Astrocyte of the hippocampus (primary cell): ENCODE data around the gene MATR3.
A peak's percentile ranks its signal among the peaks of the same experiment; 100 is the strongest.
"Not testable (repeated sequence)": the region's sequence is repeated elsewhere in the genome, so short reads cannot be mapped to it uniquely, and the experiment has no call there.

ENCODE experiments used
- DNase-seq: peaks from one replicate; pipeline ENCODE4 v3.0.0; 2011; ENCODE audit warnings: low read depth, low spot score

MATR3 gene, protein sequence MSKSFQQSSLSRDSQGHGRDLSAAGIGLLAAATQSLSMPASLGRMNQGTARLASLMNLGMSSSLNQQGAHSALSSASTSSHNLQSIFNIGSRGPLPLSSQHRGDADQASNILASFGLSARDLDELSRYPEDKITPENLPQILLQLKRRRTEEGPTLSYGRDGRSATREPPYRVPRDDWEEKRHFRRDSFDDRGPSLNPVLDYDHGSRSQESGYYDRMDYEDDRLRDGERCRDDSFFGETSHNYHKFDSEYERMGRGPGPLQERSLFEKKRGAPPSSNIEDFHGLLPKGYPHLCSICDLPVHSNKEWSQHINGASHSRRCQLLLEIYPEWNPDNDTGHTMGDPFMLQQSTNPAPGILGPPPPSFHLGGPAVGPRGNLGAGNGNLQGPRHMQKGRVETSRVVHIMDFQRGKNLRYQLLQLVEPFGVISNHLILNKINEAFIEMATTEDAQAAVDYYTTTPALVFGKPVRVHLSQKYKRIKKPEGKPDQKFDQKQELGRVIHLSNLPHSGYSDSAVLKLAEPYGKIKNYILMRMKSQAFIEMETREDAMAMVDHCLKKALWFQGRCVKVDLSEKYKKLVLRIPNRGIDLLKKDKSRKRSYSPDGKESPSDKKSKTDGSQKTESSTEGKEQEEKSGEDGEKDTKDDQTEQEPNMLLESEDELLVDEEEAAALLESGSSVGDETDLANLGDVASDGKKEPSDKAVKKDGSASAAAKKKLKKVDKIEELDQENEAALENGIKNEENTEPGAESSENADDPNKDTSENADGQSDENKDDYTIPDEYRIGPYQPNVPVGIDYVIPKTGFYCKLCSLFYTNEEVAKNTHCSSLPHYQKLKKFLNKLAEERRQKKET

GRCh38 chr5:139293507-139294373 is at the start of gene MATR3:
TSS of gene MATR3 (plus strand) at chr5:139293740. CDS start at chr5:139307416, 13,676 bp downstream.
- DNase-seq = peak; percentile 99

- no peak for DNase-seq
Measured at GRCh38 chr5:139245637-139246339, 47.8 kb upstream of the MATR3 start.

GRCh38 chr5:139246394-139246793 is 47.1 kb upstream of the MATR3 start:
- no peak for DNase-seq

DNA sequence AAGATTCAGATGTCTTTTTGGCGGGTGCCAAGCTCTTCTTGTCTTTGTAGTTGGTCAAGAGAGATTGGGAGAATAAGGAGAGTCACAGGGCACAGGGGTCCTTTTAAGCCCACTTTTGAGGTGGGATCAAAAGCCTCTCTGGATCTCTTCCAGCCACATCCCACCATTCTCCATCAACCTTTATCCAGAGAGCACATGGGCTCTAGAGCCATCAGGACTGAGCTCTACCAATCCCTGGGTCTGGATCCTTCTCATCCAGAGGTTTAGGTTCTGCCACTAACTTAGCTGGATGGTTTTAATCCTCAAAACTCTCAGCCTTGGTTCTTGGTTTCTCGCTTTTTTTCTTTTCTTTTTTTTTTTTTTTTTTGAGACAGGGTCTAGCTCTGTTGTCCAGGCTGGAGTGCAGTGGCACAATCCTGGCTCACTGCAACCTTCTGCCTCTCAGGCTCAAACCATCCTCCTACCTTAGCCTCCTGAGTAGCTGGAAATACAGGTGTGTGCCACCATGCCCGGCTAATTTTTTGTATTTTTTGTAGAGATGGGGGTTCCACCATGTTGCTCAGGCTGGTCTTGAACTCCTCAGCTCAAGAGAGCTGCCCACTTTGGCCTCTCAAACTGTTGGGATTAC is 44.6 kb upstream of the MATR3 start:
- DNase-seq = no peak

DNA sequence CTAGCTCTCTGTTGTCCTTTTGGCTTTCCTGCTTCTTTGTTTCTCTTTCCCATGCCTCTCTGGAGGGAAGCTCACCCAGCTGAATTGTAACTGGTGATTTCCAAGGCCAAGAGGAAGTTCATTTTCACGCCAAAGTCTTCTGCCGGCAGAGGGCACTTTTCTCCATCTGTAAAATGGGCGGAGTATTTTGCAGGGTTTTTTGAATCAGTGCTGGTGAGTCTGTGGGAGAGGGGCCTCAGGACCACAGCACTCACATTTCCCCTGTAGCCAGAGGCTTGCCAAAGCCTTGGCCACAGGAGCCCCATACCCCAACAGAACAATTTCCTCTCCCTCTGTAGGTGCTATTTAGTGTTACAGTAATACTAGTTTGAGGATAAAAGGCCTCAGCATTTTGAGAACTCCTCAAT is 42.3 kb upstream of the MATR3 start:
- DNase-seq = no peak

- no peak for DNase-seq
Measured at GRCh38 chr5:139251695-139252288, 41.7 kb upstream of the MATR3 start.

DNA sequence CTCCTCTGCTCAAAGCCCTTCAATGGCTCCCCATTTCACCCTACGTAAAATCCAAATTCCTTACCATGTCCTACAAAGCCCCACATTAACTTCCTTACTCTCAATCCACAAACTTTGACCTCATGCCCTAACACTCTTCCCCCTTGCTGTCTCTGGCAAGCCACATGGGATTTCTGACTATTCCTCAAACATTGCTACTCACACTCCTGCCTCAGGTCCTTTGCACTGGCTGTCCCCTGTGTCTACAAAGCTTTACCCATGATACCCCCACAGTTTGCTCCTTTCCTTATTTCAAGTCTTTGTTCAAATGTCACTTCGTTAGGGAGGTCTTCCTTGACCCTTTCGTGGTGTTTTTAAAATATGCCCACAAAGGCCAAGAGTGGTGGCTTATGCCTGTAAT is 40.4 kb upstream of the MATR3 start:
- no peak for DNase-seq

- no peak for DNase-seq
Measured at GRCh38 chr5:139256820-139257219, 36.7 kb upstream of the MATR3 start.

DNA sequence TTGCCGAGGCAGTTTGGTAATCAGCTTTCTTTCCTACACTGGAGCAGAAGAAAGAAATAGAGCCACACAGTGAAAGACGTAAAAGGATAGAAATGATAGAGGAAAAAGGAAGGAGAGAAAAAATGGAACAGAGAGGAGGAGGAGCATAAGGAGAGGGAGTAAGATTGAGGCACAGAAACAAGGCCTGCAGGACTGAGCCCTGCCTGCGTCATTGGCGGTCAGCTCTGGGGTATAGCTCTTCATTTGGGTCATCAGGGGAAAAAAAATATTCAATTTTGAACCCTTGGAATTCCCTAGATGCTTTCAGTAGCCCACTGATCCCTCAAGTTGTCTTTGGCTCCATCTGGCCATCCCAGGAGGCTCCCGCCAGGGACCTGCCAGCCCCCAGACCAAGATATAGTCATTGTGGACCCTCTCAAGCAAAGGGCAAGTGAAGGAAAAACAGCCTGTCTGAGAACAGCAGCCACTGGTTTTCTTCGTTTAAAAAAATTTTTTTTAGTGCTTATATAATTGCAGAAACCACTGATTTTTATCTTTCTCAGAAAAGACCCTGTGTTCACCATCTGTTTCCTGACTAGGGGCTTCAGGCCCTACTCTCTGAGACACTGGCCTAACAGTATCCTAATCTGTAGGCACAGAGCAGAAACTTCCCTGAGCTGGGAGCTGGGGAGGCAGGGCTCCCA is 31.3 kb upstream of the MATR3 start:
- no peak for DNase-seq

- peak; percentile 97 for DNase-seq
Measured at GRCh38 chr5:139262742-139263445, 30.6 kb upstream of the MATR3 start.

- DNase-seq = no peak
Measured at GRCh38 chr5:139263536-139263935, 30.0 kb upstream of the MATR3 start.

DNA sequence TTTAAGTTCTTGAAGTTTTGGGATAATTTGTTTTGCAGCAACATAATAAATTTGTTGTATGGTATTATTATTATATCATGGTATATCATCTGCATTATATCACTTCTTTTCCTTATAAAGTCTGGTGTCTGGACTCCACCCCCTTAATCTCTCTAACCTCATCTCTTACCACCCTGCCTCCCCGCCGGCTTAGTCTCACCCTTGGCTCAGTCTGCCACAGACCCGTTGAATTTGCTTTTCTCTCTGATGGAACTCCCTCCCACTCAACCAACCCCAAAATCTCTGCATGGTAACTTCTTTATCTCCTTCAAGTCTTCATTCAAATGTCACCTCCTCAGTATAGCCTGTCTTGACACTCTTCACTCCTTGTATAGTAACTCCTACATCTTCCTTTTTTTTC is 29.6 kb upstream of the MATR3 start:
- DNase-seq = no peak

DNA sequence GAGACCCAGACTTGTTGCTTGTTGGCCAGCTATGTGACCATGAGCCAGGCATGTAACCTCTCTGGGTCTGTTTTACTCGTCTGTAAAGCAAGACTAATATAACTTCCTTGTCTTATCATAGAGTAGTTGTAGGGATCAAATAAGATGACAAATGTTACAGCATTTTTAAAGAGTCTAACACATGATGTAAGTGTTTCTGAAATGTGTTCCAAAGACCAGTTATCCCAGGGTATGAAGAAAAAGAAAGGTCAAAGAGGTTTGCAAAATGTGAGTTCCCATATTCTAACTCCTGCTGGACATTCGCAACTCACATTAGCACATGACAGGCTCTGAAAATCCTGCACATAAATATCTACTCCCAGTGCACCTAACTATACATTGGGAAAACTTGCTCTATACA is 28.5 kb upstream of the MATR3 start:
- no peak for DNase-seq

GRCh38 chr5:139266236-139266635 is 27.3 kb upstream of the MATR3 start:
- no peak for DNase-seq

DNA sequence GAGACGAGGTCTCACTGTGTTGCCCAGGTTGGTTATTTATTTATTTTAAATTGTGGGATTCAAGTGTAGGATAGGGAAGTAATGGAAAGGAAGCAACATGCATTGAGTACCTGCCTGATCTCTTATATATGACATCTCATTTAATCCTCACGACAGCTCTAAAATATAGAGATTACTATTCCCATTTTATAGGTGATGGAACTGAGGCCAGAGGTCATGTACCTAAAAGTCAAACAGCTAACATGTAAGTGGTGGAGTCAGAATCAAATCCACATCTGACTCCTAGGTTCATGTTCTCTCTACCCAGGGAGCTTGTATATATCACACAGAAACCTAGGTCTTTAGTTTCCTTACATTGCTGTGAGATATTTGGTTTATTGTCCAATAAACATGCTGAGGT is 26.1 kb upstream of the MATR3 start:
- no peak for DNase-seq

GRCh38 chr5:139268364-139269202 is 25.0 kb upstream of the MATR3 start:
- DNase-seq = no peak

GRCh38 chr5:139270718-139271117 is 22.8 kb upstream of the MATR3 start:
- DNase-seq = not testable (repeated sequence)
